GM21619 (cell line): ENCODE data around the gene ATXN1.

Experiments
- ATAC-seq: cut with Tn5 transposase; IDR thresholded peaks from one replicate; pipeline ENCODE4 v1.9.1; 2021; ENCODE audit not compliant: unreplicated experiment

The ATXN1 gene

DNA sequence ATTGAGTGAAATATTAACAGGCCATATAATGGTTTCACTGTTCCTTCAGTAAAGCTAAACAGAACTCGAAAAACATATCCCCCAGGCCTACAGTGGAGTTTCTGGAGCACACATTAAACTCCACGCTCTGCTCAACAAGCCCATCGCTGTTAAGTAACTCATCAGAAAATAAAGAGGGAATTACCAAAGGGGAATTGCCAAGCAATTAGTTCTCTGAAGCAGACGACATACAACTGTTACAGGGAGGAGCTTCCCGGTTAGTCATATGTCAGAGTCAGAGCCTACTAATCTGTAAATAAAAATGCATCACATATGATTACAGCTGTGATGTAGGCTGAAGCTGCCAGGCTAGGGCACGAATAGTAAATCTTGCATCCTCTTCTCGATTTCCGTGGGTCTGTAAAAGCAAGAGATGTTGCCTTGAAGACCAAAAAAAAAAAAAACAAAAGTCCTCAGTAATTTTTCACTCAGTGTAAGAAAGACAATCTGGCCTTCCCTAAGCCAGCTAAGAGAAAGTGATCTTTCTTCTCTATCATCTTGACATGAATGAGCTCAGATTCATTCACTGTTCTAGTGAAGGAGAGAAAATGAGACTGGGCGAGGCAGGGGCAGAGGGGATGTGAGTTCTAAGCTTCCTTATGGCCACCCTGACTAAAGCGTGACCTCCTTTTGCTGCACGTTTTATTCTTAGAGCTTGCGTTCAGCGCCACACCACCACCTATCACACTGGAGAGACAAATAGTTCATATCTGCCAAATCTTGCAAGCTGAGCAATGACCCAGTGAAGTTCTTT, 13.8 kb downstream of the ATXN1 start:
- ATAC-seq = no peak

DNA sequence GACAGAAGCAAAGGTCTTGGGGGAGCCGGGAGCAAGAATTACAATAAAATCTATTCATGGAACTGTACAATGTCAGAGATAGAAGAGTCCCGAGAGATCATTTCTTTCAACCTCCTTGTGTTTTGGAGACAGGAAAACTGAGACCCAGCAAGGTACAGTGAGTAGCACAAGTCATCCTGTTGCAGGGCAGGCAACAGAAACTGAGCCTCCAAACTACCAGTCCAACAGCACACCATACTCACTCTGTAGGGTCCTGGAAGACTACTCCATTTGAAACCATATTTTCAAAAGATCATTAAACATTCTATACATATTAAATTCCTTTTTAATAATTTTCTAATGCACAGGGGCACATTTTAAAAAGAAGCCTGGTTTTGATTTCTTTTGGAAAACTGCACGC, 14.4 kb downstream of the ATXN1 start:
- ATAC-seq = no peak

DNA sequence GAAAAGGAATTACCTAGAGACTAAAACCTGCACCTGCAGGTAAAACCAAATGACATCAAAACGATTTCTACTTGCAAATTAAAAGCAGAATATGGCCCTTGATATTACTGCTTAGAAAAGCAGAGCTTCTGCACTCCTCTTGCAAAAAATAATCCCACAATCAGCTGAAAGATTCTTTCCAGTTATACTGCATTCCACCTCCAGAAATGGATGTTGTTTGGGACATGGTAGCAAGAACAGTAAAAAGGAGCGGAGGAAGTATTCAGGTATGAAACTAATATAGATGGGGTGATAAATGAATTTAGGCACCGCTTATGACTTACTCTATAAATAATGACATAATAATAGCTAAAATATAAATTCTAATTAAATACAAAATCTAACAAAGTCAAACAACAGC, 14.9 kb downstream of the ATXN1 start:
- ATAC-seq = no peak

- no peak for ATAC-seq
These were observed 17.5 kb downstream of the ATXN1 start for GRCh38 chr6:16743664-16744210.

DNA sequence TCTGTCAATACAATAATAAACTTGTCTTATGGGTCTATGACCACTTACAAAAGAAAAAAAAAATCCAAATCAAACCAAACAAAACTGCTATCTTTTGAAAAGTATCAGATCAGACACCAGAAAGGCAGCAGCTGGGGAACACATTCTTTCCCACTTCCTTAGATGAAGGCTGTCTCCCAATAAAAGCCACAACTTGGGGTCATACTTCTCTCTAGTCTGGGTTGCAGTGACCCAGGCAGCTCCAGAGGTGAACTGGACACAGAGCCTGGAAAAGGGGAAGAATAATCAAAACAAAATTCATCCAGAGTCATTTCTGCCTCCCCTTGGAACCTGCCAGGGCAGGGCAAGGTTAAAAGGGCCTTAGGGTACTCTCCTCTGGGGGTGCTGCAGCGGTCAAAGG, 19.1 kb downstream of the ATXN1 start:
- no peak for ATAC-seq

- peak; percentile 79 for ATAC-seq
These were observed 19.9 kb downstream of the ATXN1 start for GRCh38 chr6:16741112-16742016.

GRCh38 chr6:16740097-16740496, 21.2 kb downstream of the ATXN1 start:
- no peak for ATAC-seq

GRCh38 chr6:16739329-16739801, 21.9 kb downstream of the ATXN1 start:
- no peak for ATAC-seq

GRCh38 chr6:16737925-16738324, 23.3 kb downstream of the ATXN1 start:
- ATAC-seq = no peak

DNA sequence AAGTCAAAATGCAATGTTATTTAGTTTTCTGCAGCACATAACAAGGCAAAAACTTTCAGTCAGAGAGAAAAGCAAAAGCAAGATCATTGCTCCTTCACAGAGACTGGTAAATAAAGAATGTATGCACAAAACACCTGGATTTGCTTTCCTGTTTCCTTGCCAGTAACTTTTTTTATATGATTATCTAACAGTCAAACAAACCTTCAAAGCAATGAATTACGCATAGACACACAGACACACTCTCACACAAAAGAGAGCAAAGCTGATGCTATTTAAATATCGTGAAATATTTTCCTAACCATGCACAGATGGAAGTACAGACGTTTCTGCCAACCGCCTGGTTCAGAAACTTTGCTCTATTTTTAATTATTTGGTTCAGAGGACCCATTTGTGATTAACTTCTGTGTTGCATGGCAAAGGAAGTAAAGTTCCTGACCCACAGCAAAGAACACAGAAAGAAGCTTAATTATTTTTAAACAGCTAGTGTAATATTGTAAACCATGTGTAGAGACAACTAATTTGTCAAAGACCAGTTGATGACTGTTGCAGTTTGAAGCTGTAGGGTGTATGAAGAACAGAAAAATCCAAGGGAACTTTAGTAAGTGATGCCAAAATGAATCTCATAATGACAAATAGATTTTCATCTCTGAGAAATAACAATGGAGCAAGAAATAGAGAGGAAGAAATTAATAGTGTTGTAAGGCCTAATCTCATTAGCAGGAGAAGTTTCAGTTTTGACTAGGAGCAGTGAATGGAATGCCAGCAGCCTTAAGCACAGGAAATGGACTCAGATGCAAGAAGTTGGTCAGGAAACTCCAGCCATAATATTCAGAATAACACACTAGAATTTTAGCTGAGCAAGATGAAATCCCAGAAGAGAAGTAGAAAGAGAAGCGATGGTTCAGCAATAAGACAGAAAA, 24.1 kb downstream of the ATXN1 start:
- no peak for ATAC-seq

GRCh38 chr6:16735014-16735413, 26.2 kb downstream of the ATXN1 start:
- no peak for ATAC-seq

- ATAC-seq = no peak
These were observed 28.2 kb downstream of the ATXN1 start for GRCh38 chr6:16733085-16733484.

GRCh38 chr6:16731478-16732051, 29.7 kb downstream of the ATXN1 start:
- ATAC-seq = peak; percentile 97

- ATAC-seq = no peak
These were observed 30.4 kb downstream of the ATXN1 start for GRCh38 chr6:16730738-16731477.

DNA sequence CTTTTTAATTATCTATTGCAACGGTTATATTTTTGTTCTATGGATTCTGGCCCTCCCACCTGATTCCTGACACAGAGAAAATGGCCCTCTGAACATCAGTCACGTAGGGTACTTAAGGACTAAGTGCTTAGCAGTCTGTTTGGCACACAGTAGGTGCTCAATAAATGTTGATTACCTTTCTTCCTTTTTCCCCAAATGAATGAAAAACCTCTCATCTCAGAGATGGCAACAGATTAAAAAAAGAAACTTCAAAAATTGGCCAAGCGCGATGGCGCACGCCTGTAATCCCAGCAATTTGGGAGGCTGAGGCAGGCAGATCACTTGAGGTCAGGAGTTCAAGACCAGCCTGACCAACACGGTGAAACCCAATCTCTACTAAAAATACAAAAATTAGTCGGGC, 31.5 kb downstream of the ATXN1 start:
- ATAC-seq = no peak

GRCh38 chr6:16729183-16729691, 32.0 kb downstream of the ATXN1 start:
- ATAC-seq = no peak

GRCh38 chr6:16728513-16729182, 32.6 kb downstream of the ATXN1 start:
- ATAC-seq = no peak

GRCh38 chr6:16727996-16728395, 33.3 kb downstream of the ATXN1 start:
- ATAC-seq = no peak
